Transverse colon (tissue), 4 donors: ENCODE data around the gene MASP2. TPM values are rescaled to one million over a fixed set of nuclear protein-coding genes. Genes with fewer than 3 reads are reported as not detected.
"Not testable (repeated sequence)": the region's sequence is repeated elsewhere in the genome, so short reads cannot be mapped to it uniquely, and the experiment has no call there.

Source experiments
- DNase-seq: peaks from one replicate; pipeline ENCODE4 v3.0.0-alpha.2; 2019
- H3K27ac ChIP-seq, 4 donors: fragments of 200-600 bp; sonication (generic); 2 replicates each; pipeline ENCODE4 v1.5.1; 2016 to 2018; ENCODE audit warnings: inconsistent platforms in 4 of 4
- H3K27me3 ChIP-seq: fragments of 200-600 bp; sonication (generic); 2 replicates; pipeline ENCODE4 v1.5.1; 2017; ENCODE audit warnings: inconsistent platforms
- H3K36me3 ChIP-seq, 4 donors: fragments of 200-600 bp; sonication (generic); 2 replicates each; pipeline ENCODE4 v1.5.1; 2017 to 2019; ENCODE audit warnings: inconsistent platforms in 4 of 4
- H3K4me1 ChIP-seq, 4 donors: fragments of 200-600 bp; sonication (generic); 2 replicates each; pipeline ENCODE4 v1.5.1; 2017 to 2020; ENCODE audit warnings: inconsistent platforms in 4 of 4
- H3K4me3 ChIP-seq, 4 donors: fragments of 200-600 bp; sonication (generic); 1 replicate in 1 of 4; 2 replicates in 3 of 4; pipeline versions ENCODE4 v1.5.1 to v1.6.1; 2017 to 2019; ENCODE audit warnings: inconsistent platforms in 4 of 4
- H3K9me3 ChIP-seq, 2 donors: fragments of 200-600 bp; sonication (generic); 2 replicates each; pipeline ENCODE4 v1.5.1; 2017 to 2019; ENCODE audit warnings: inconsistent platforms in 2 of 2
- EP300 ChIP-seq: sonication (generic); formaldehyde crosslinking; IDR thresholded peaks from one replicate; pipeline ENCODE4 v1.6.1; 2017; ENCODE audit warnings: antibody characterized with exemption, low read depth
- POLR2A ChIP-seq: fragments of 450-650 bp; IDR thresholded peaks from one replicate; pipeline ENCODE4 v1.6.1; 2016; ENCODE audit warnings: antibody characterized with exemption, mild to moderate bottlenecking, moderate library complexity
- POLR2AphosphoS5 ChIP-seq, 3 donors: sonication (generic); formaldehyde crosslinking; IDR thresholded peaks; one replicate each; pipeline ENCODE4 v1.6.1; 2016; ENCODE audit warnings: antibody characterized with exemption in 3 of 3
- WGBS, 2 donors: methylation state at CpG; one replicate each; pipeline ENCODE4 v1.1.5; 2018; ENCODE audit warnings: low coverage in 1 of 2; 5-methylcytosine and 5-hydroxymethylcytosine counted together
- in situ Hi-C, 4 donors: fragments of 200-750 bp; cut with MboI; loops; one replicate each; pipeline versions ENCODE4 v1.15.0 to v1.15.1; 2017; ENCODE audit warnings: low sequenced_read_pairs in 3 of 4, low pct_ligation_motif_present in 1 of 4, low pct_unique_long_range_greater_than_20kb in 1 of 4
- intact Hi-C: fragments of 100-400 bp; cut with DNase I; formaldehyde crosslinking; loops from one replicate; pipeline ENCODE4 v1.15.1; 2023; ENCODE audit warnings: low total_unique reads
- total RNA-seq, 4 donors: library from RNA; depleted of rRNA; stranded (reverse); fragments of >200 nt; gene quantifications; one replicate each; pipeline ENCODE4 v1.1.0, GENCODE V29; 2016
- TF ChIP-seq, protein P1 (sequence below), 5 experiments: fragments of 200-600 bp in 3 of 5; fragments of 450-650 bp in 2 of 5; sonication (generic) in 3 of 5; IDR thresholded peaks; 1 replicate in 2 of 5; 2 replicates in 3 of 5; pipeline ENCODE4 v1.5.1; 2016 to 2017; ENCODE audit warnings: antibody characterized with exemption in 5 of 5, inconsistent platforms in 3 of 5, mild to moderate bottlenecking in 2 of 5, moderate library complexity in 1 of 5

MASP2 gene
- total RNA-seq, 4 donors from 2014 or later, result not detected

DNA sequence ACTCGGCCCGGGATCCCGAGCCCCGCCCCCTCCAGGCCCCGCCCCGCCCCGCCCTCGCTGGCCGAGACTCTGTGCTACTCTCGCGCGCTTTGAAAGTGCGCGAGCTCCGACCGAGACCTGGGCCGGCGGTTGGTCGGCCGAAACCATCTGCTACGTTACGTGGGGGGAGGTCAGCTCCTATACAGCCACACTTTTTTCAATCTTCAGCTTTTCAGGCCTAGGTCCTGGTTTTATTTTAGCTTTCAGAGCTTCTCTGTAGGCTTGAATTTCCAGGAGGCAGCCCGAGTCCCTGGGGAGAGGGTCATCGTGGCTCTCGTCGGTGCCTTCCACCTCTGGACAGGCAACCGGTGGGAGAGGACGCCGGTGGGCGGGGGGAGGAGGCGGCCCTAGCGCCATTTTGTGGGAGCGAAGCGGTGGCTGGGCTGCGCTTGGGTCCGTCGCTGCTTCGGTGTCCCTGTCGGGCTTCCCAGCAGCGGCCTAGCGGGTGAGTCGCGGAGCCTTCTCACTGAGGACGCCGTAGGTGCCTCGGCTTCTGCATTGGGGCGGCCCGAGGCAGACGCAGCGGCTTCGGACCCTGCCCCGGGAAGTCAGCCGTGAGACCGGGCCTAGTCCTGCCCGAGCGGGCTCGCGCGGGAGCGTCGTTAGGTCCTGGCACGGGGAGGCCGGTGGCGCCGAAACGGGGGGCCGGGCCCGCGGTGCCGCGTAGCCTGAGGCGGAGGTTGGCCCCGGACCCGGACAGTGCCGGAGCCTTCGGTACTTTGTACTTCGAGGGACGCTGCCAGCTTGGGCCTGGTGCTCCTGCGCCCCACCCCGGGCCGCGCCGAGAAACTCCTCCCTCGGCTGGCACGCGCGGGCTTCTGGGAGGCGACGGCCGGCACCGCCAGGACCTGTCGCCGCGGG is 34.5 kb downstream of the MASP2 start, which contains the start of gene TARDBP:
TARDBP (plus strand) TSS at position 395 of the 900 bp plus-strand sequence. CDS start 1,074 bp downstream, outside the sequence.
- 1% methylated on average over 72 of the region's 94 CpGs; no CpG with 5 or more reads in 1 of the 2 donors for WGBS, 2 donors
- in situ Hi-C loops, result no loop called here
- intact Hi-C loops, result no loop called here
- peaks cover 14 to 55% (median 24%) of the 10 kb centered on the region in 4 donors for H3K4me1 ChIP-seq
- peaks cover 0 to 40% (median 17%) of the 10 kb centered on the region in 4 donors for H3K36me3 ChIP-seq
- peak within 1 kb of the TSS; percentile 52 to 92 (median 84) for H3K4me3 ChIP-seq
- no peaks in the 10 kb centered on the region for H3K27me3 ChIP-seq
- peak within 1 kb of the TSS; percentile 92 to 98 (median 97) for H3K27ac ChIP-seq
- DNase-seq, result peak; percentile 91
- TF ChIP-seq POLR2AphosphoS5 (IDR thresholded peaks at IDR 0.05), result peak; percentile 97 to 98 (median 97)
- TF ChIP-seq, protein P1, sequence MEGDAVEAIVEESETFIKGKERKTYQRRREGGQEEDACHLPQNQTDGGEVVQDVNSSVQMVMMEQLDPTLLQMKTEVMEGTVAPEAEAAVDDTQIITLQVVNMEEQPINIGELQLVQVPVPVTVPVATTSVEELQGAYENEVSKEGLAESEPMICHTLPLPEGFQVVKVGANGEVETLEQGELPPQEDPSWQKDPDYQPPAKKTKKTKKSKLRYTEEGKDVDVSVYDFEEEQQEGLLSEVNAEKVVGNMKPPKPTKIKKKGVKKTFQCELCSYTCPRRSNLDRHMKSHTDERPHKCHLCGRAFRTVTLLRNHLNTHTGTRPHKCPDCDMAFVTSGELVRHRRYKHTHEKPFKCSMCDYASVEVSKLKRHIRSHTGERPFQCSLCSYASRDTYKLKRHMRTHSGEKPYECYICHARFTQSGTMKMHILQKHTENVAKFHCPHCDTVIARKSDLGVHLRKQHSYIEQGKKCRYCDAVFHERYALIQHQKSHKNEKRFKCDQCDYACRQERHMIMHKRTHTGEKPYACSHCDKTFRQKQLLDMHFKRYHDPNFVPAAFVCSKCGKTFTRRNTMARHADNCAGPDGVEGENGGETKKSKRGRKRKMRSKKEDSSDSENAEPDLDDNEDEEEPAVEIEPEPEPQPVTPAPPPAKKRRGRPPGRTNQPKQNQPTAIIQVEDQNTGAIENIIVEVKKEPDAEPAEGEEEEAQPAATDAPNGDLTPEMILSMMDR (IDR thresholded peaks at IDR 0.05), result no peak
- TF ChIP-seq EP300, result no peak
- TF ChIP-seq POLR2A, result peak; percentile 96
- H3K9me3 ChIP-seq, result no peaks in the 10 kb centered on the region

DNA sequence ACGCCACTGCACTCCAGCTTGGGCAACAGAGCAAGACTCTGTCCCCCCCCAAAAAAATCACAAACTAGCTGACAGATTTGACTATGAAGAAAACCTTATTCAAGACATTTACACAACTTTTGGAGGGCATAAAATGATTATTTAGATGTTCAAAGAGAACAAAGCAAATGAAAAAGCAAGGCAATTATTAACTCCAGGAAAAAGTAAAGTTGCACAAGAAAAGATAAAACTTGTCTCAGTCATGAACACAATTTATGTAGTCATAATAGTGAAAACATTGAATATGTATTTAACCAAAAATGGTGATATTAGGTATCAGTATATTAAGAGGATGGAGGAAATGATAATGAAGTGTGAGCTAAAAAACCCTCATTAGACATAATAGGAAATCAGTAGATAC is 46.5 kb downstream of the MASP2 start:
- intact Hi-C loops (no loop called here), in situ Hi-C loops (no loop called here)
- Histone ChIP-seq H3K4me3 (no peak overlapping the region), H3K9me3 (peaks cover 0 to 3% of the 10 kb centered on the region in 2 donors), H3K36me3 (no peaks in the 10 kb centered on the region), H3K4me1 (no peaks in the 10 kb centered on the region), H3K27me3 (no peaks in the 10 kb centered on the region), H3K27ac (no peak overlapping the region)
- DNase-seq, result no peak
- no peak for TF ChIP-seq POLR2A
- TF ChIP-seq, protein P1 (IDR thresholded peaks at IDR 0.05), result no peak
- TF ChIP-seq EP300, result no peak
- TF ChIP-seq POLR2AphosphoS5 (IDR thresholded peaks at IDR 0.05), result no peak
- 95 to 100% methylated on average over 1 of the region's 1 CpG for WGBS, 2 donors

DNA sequence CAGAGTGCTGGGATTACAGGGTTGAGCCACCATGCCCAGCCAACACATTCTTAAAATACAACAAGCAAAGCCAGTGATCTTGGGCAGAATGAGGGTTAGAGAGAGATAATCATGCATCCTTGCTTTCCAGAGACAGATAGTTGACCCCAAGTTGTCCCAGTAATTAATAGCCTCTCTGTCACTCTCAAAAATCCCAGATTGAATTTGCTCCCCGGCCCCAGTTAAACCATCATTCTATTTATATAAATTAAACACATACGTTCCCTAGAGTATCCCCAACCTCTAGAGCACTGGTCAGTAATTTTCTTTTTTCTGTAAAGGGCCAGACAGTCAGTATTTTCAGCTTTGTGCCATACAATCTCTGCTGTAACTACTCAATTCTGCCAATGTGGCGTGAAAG is 50.9 kb downstream of the MASP2 start:
- no peak overlapping the region for H3K4me3 ChIP-seq
- intact Hi-C loops (no loop called here), in situ Hi-C loops (no loop called here)
- no peaks in the 10 kb centered on the region for H3K27me3 ChIP-seq
- no peak overlapping the region for H3K27ac ChIP-seq
- no peak for TF ChIP-seq POLR2A
- no peak for TF ChIP-seq POLR2AphosphoS5 (IDR thresholded peaks at IDR 0.05)
- H3K4me1 ChIP-seq, result no peaks in the 10 kb centered on the region
- H3K9me3 ChIP-seq, result peaks cover 0 to 2% of the 10 kb centered on the region in 2 donors
- H3K36me3 ChIP-seq, result no peaks in the 10 kb centered on the region
- 74 to 96% methylated on average over 3 of the region's 3 CpGs for WGBS, 2 donors
- DNase-seq, result no peak

DNA sequence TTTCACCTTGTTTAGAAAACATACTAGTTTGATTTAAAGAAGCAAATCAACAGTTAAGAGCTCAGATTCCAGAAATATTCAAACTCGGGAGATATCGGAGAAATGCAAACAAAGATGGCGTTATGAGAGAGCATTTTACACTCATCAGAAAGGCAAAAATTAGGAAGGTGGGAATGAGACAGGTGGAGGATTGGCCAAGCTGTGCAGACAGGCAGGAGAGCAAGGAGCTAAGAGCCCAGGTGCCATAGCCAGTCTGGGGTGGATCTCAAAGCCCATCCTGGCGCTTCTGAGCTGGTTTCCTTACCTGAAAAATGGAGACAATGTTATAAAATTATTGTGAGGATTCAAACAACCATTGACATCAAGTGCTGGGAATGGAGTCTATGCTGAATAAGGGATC is 54.2 kb downstream of the MASP2 start:
- H3K27ac ChIP-seq, result no peak overlapping the region
- DNase-seq, result no peak
- no peaks in the 10 kb centered on the region for H3K36me3 ChIP-seq
- no peaks in the 10 kb centered on the region for H3K4me1 ChIP-seq
- in situ Hi-C loops (no loop called here), intact Hi-C loops (no loop called here)
- no peak overlapping the region for H3K4me3 ChIP-seq
- WGBS, 2 donors, result 78 to 84% methylated on average over 2 to 4 of the region's 4 CpGs
- TF ChIP-seq POLR2AphosphoS5 (IDR thresholded peaks at IDR 0.05) (no peak), POLR2A (no peak), EP300 (no peak)
- TF ChIP-seq, protein P1 (IDR thresholded peaks at IDR 0.05), result no peak
- no peaks in the 10 kb centered on the region for H3K27me3 ChIP-seq
- H3K9me3 ChIP-seq, result no peaks in the 10 kb centered on the region

DNA sequence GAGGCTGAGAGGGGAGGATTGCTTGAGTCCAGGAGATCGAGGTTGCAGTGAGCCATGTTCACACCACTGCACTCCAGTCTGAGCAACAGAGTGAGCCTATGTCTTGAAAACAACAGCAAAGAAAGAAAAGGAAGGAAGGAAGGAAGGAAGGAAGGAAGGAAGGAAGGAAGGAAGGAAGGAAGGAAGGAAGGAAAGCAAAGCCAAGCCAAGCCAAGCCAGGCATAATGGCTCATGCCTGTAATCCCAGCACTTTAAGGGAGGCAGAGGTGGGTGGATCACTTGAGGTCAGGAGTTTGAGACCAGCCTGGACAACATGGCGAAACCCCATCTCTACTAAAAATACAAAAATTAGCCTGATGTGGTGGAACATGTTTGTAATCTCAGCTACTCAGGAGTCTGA is 55.0 kb downstream of the MASP2 start:
- H3K27ac ChIP-seq, DNase-seq, H3K9me3 ChIP-seq, intact Hi-C loops, H3K4me1 ChIP-seq, H3K36me3 ChIP-seq, H3K27me3 ChIP-seq, in situ Hi-C loops, H3K4me3 ChIP-seq: not testable (repeated sequence)
- 80 to 83% methylated on average over 2 of the region's 2 CpGs for WGBS, 2 donors
